Measurements from ENCODE around the gene TMEM178A. TPM values are rescaled to one million over a fixed set of nuclear protein-coding genes. Genes with fewer than 3 reads are reported as not detected.

TMEM178A gene
- total RNA-seq, result 1.3 and 1.7 TPM in 2 replicates

DNA sequence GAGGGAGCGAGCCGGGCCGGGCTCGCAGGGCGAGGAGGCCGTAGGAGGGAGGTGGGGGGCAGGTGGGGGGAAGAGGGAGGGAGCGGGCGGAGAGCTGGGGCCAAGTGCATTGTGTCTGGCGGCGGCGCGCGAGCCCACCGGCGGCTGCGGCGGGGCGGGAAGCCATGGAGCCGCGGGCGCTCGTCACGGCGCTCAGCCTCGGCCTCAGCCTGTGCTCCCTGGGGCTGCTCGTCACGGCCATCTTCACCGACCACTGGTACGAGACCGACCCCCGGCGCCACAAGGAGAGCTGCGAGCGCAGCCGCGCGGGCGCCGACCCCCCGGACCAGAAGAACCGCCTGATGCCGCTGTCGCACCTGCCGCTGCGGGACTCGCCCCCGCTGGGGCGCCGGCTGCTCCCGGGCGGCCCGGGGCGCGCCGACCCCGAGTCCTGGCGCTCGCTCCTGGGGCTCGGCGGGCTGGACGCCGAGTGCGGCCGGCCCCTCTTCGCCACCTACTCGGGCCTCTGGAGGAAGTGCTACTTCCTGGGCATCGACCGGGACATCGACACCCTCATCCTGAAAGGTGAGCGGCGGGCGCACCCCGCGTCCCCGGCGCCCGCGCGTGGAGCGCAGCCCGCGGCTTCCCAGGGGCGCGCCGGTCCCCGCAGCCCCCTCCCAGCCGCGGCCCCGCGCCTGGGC, at the start of gene TMEM178A:
TMEM178A (plus strand) TSS at position 107 of the 680 bp plus-strand sequence; CDS start at position 165, 58 bp downstream.

Other genes starting within 250 kb of the TMEM178A start
- 40.1 and 46.5 TPM in 2 replicates for gene MAP4K3, start 228.6 kb upstream of the TMEM178A start, total RNA-seq
- 4.6 and 6.9 TPM in 2 replicates for gene THUMPD2, start 113.3 kb downstream of the TMEM178A start, total RNA-seq